Measurements from ENCODE around the gene SOX4.

DNA sequence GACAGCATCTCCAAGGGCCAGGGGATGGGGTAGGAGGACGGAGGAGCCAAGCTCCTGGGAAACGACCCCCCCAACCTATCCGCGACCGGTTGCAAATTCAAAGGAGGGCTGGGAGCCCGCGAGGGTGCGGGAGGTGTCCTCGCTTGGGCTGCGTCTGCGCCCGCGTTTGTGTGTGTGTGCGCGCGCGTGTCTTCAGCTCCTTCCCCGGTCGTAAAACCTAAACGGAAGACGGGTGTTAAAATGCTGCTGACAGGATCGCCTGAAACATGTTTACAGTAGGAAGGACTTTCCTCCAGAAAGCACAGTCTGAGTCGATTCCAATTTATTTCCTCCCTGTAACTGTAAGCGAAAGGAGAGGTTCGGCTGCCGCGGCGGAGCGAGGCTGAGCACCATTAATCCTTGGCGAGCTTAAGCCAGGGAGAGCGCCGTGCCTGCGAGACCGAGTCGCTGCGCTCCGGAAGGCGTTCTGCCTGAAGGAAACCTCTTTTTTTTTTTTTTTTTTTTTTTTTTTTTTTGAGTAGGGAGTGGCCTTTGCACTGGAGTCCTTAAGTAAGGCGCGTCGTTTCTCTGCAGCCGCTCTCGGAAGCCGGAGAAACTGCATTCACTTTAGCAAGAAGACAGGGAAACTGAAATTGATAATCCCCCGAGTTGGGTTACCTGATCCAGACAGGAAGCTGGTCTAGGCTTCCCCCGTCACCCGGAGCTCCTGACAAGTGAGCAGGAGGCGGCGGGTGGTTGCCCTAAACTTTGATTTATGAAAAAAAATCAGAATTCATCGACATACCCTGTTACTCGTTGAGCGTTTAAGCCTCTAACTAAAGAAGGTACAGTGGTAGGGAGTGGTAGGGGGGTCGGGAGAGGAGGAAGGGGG, 4.8 kb upstream of the SOX4 start:
- TF ChIP-seq, protein P1, sequence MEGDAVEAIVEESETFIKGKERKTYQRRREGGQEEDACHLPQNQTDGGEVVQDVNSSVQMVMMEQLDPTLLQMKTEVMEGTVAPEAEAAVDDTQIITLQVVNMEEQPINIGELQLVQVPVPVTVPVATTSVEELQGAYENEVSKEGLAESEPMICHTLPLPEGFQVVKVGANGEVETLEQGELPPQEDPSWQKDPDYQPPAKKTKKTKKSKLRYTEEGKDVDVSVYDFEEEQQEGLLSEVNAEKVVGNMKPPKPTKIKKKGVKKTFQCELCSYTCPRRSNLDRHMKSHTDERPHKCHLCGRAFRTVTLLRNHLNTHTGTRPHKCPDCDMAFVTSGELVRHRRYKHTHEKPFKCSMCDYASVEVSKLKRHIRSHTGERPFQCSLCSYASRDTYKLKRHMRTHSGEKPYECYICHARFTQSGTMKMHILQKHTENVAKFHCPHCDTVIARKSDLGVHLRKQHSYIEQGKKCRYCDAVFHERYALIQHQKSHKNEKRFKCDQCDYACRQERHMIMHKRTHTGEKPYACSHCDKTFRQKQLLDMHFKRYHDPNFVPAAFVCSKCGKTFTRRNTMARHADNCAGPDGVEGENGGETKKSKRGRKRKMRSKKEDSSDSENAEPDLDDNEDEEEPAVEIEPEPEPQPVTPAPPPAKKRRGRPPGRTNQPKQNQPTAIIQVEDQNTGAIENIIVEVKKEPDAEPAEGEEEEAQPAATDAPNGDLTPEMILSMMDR (IDR thresholded peaks at IDR 0.05) = peak in 1 of 3 experiments; percentile 1
- TF ChIP-seq EP300 (IDR thresholded peaks at IDR 0.05) = no peak
